Skeletal muscle tissue (tissue), 4 donors: Measurements from ENCODE around the gene FHIT. TPM values are rescaled to one million over a fixed set of nuclear protein-coding genes. Genes with fewer than 3 reads are reported as not detected.
A peak's percentile ranks its signal among the peaks of the same experiment; 100 is the strongest.

Source experiments
- H3K27ac ChIP-seq: one replicate; pipeline ENCODE4 v1.7.0; 2013; ENCODE audit warnings: mild to moderate bottlenecking, low read depth, low read length, inconsistent platforms
- H3K27me3 ChIP-seq, 3 donors: one replicate each; pipeline ENCODE4 v1.7.0; 2013; ENCODE audit warnings: low read length in 3 of 3; ENCODE audit not compliant: control insufficient read depth in 3 of 3, insufficient read depth in 3 of 3
- H3K36me3 ChIP-seq, 3 donors: one replicate each; pipeline ENCODE4 v1.7.0; 2013; ENCODE audit warnings: low read length in 3 of 3; ENCODE audit not compliant: control insufficient read depth in 3 of 3, insufficient read depth in 3 of 3
- H3K4me1 ChIP-seq, 3 donors: one replicate each; pipeline ENCODE4 v1.7.0; 2013; ENCODE audit warnings: low read length in 3 of 3, mild to moderate bottlenecking in 3 of 3; ENCODE audit not compliant: control insufficient read depth in 3 of 3, insufficient read depth in 3 of 3
- H3K4me3 ChIP-seq, 3 donors: one replicate each; pipeline ENCODE4 v1.7.0; 2013; ENCODE audit warnings: low read length in 3 of 3
- H3K9ac ChIP-seq, 3 donors: one replicate each; pipeline ENCODE4 v1.7.0; 2013; ENCODE audit warnings: low read length in 3 of 3, mild to moderate bottlenecking in 3 of 3, moderate library complexity in 2 of 3, low read depth in 1 of 3
- H3K9me3 ChIP-seq, 3 donors: one replicate each; pipeline ENCODE4 v1.7.0; 2013; ENCODE audit warnings: low read length in 3 of 3; ENCODE audit not compliant: control insufficient read depth in 3 of 3
- total RNA-seq: library from RNA; depleted of rRNA; stranded (reverse); fragments of >200 nt; gene quantifications from one replicate; pipeline ENCODE4 v1.2.3, GENCODE V29; 2014
- donor health status: Osteomylitis.

FHIT gene
- 4.2 TPM for total RNA-seq

DNA sequence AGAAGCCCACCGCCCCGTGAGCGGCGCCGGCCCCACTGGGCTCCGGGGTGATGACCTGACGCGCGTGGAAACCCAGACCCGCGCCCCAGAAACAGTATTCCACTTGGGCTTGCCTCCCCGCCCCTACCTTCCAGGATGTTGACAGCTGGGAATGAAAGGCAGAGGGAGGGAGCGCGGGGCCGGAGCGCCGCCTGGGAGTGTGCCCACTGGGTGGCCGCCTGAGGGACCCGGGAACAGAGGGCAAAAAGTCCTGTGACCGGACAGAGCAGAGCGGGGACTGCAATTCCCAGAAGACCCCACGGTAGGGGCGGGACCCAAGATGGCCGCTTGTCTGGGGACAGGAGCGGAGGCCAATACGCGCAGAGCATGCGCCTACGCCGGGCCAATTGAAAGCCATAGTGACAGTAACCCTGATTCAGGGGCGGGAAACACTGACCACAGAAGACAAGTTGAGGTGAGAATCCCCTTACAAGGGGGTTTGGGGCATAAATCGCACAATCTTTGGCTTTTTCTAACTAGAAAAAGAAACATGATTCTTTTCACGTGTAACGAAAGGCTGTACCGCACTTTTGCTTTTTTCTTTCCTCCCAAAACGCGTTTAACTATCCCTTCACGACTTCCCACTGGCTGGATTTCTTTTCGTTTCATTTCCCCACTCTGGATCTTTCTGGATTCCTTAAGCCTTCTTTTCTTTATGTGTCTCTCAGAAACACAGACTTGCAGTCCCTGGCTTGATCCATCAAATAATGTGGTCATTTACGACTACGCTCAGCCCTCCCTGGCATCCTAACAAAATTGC, at the start of gene FHIT:
Gene FHIT, minus strand, starts transcription at position 279 of the 799 bp plus-strand sequence.
- H3K9ac ChIP-seq: peak within 1 kb of the TSS; percentile 79 to 91 (median 82)
- H3K4me3 ChIP-seq: peak within 1 kb of the TSS; percentile 86 to 99 (median 96)
- H3K36me3 ChIP-seq: no peaks in the 10 kb centered on the region
- no peaks in the 10 kb centered on the region for H3K9me3 ChIP-seq
- peak within 1 kb of the TSS; percentile 81 for H3K27ac ChIP-seq
- H3K27me3 ChIP-seq: no peaks in the 10 kb centered on the region
- peaks cover 11 to 17% (median 15%) of the 10 kb centered on the region in 3 donors for H3K4me1 ChIP-seq

DNA sequence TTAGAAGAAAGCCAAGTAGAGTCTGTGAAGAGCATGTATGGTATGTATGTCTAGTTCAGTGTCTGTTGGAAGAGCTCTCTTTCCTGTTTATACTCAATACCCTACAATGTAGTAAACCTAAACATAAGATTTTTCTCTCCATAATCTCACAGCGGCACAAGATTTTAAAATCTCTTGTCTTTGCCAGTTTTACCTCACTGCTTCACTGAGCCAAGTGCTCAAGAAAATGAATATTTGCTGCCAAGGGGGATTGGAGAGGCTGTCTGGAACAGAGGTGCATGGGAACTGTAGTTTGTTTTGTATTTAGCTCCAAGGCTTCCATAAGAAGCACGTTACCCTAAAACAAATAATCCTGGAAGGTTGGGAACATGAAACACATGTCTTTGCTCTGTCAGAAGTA, 49.5 kb upstream of the FHIT start:
- no peaks in the 10 kb centered on the region for H3K4me1 ChIP-seq
- no peak overlapping the region for H3K27ac ChIP-seq
- no peaks in the 10 kb centered on the region for H3K9me3 ChIP-seq
- no peaks in the 10 kb centered on the region for H3K27me3 ChIP-seq
- no peaks in the 10 kb centered on the region for H3K36me3 ChIP-seq
- H3K9ac ChIP-seq: no peak overlapping the region
- no peak overlapping the region for H3K4me3 ChIP-seq

GRCh38 chr3:61300006-61300380, 48.7 kb upstream of the FHIT start:
- Histone ChIP-seq H3K36me3 (no peaks in the 10 kb centered on the region), H3K27me3 (no peaks in the 10 kb centered on the region), H3K9me3 (no peaks in the 10 kb centered on the region), H3K4me1 (no peaks in the 10 kb centered on the region), H3K9ac (no peak overlapping the region), H3K27ac (no peak overlapping the region), H3K4me3 (no peak overlapping the region)

- Histone ChIP-seq H3K27me3 (no peaks in the 10 kb centered on the region), H3K9me3 (no peaks in the 10 kb centered on the region), H3K36me3 (no peaks in the 10 kb centered on the region), H3K9ac (no peak overlapping the region), H3K4me3 (no peak overlapping the region), H3K27ac (no peak overlapping the region), H3K4me1 (no peaks in the 10 kb centered on the region)
Observed at GRCh38 chr3:61299343-61300005, 48.2 kb upstream of the FHIT start.

DNA sequence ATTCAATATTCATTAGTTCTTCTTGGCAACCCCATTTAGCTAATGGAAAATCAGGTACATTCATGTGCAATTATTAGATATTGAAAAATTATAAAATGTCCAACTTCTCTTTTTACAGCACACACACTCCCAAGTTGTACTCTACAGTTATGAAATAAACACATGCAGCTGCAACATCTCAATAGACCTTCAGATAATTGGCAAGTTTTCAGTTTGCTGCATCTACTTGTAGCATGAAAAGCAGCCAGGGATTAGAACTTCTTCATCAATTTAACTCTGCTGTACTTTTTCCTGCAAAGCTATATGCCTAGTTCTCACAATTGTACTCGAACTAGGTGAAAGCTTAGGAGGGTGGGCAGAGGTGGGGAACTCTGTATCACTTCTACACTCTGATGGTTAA, 46.6 kb upstream of the FHIT start:
- H3K4me1 ChIP-seq: no peaks in the 10 kb centered on the region
- H3K27ac ChIP-seq: no peak overlapping the region
- no peaks in the 10 kb centered on the region for H3K27me3 ChIP-seq
- H3K9ac ChIP-seq: no peak overlapping the region
- H3K4me3 ChIP-seq: no peak overlapping the region
- no peaks in the 10 kb centered on the region for H3K9me3 ChIP-seq
- no peaks in the 10 kb centered on the region for H3K36me3 ChIP-seq

GRCh38 chr3:61288446-61288845, 37.2 kb upstream of the FHIT start:
- Histone ChIP-seq H3K27ac (no peak overlapping the region), H3K36me3 (no peaks in the 10 kb centered on the region), H3K9ac (no peak overlapping the region), H3K4me1 (no peaks in the 10 kb centered on the region), H3K9me3 (no peaks in the 10 kb centered on the region), H3K4me3 (no peak overlapping the region), H3K27me3 (no peaks in the 10 kb centered on the region)

DNA sequence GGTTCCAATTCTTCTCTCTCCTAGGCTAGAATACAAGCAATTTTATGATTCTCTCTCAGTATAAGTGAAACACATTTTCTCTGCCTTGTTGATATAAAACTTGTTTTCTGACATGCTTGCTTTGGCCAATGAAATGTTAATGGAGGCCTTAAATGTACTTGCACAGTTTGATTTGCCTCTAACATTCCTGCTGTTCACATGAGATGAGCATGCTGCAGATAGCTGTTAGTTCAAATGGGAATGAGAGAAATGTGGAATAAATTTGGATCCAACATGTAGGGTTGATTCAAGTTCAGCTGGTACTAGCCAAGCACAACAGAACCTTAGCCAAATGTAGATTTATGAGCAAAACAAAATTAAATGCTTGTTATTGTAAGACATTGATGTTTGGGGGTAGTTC, 32.6 kb upstream of the FHIT start:
- H3K27me3 ChIP-seq: no peaks in the 10 kb centered on the region
- H3K9me3 ChIP-seq: no peaks in the 10 kb centered on the region
- no peak overlapping the region for H3K27ac ChIP-seq
- no peak overlapping the region for H3K9ac ChIP-seq
- no peaks in the 10 kb centered on the region for H3K36me3 ChIP-seq
- no peaks in the 10 kb centered on the region for H3K4me1 ChIP-seq
- no peak overlapping the region for H3K4me3 ChIP-seq

- Histone ChIP-seq H3K4me3 (no peak overlapping the region), H3K9me3 (no peaks in the 10 kb centered on the region), H3K4me1 (no peaks in the 10 kb centered on the region), H3K36me3 (no peaks in the 10 kb centered on the region), H3K27me3 (no peaks in the 10 kb centered on the region), H3K27ac (no peak overlapping the region), H3K9ac (no peak overlapping the region)
Observed at GRCh38 chr3:61278713-61279112, 27.5 kb upstream of the FHIT start.

GRCh38 chr3:61277411-61277810, 26.2 kb upstream of the FHIT start:
- Histone ChIP-seq H3K27me3 (no peaks in the 10 kb centered on the region), H3K9me3 (no peaks in the 10 kb centered on the region), H3K4me3 (no peak overlapping the region), H3K4me1 (no peaks in the 10 kb centered on the region), H3K27ac (no peak overlapping the region), H3K9ac (no peak overlapping the region), H3K36me3 (no peaks in the 10 kb centered on the region)

GRCh38 chr3:61269435-61269834, 18.2 kb upstream of the FHIT start:
- no peaks in the 10 kb centered on the region for H3K27me3 ChIP-seq
- H3K9ac ChIP-seq: no peak overlapping the region
- H3K9me3 ChIP-seq: no peaks in the 10 kb centered on the region
- no peak overlapping the region for H3K27ac ChIP-seq
- no peaks in the 10 kb centered on the region for H3K4me1 ChIP-seq
- no peaks in the 10 kb centered on the region for H3K36me3 ChIP-seq
- H3K4me3 ChIP-seq: no peak overlapping the region
